Measurements from ENCODE around the gene DSE. TPM values are rescaled to one million over a fixed set of nuclear protein-coding genes. Genes with fewer than 3 reads are reported as not detected.

The DSE gene
- total RNA-seq, 3 donors from 2014 or later (not counting 1 experiment from before 2014, with no cell fraction given) = 7.4 to 9.6 (median 7.6) TPM

GRCh38 chr6:116482780-116483179 lies 112.0 kb downstream of the DSE start:
- WGBS (ENCODE audit: insufficient coverage) = 76% methylated on average over 1 of the region's 1 CpG
- Mint-ChIP-seq H3K4me1 (peaks cover 0 to 4% of the 10 kb centered on the region in 2 donors), H3K36me3 (no peaks in the 10 kb centered on the region), H3K27ac (no peak overlapping the region), H3K9me3 (no peaks in the 10 kb centered on the region), H3K4me3 (no peak overlapping the region), H3K27me3 (ENCODE audit: low read depth in 2 of 2) (peaks cover 0 to 5% of the 10 kb centered on the region in 2 donors)
- no peaks in the 10 kb centered on the region for H3K9me3 ChIP-seq (ENCODE audit: control insufficient read depth, insufficient read depth, low read length)
- no peaks in the 10 kb centered on the region for H3K27me3 ChIP-seq (ENCODE audit: control insufficient read depth, insufficient read depth, low read length)
- intact Hi-C loops (cut with micrococcal nuclease) = no loop called here
- ATAC-seq (no peak), DNase-seq (no peak)
- no peak overlapping the region for H3K4me3 ChIP-seq (ENCODE audit: low read length)
- no peak overlapping the region for H3K27ac ChIP-seq (ENCODE audit: low read length)
- H3K4me1 ChIP-seq (ENCODE audit: control insufficient read depth, insufficient read depth, low read length) = no peaks in the 10 kb centered on the region
- no peak for TF ChIP-seq CTCF (IDR thresholded peaks at IDR 0.05)
- H3K36me3 ChIP-seq (ENCODE audit: control insufficient read depth, insufficient read depth, low read length) = no peaks in the 10 kb centered on the region

- no peaks in the 10 kb centered on the region for H3K36me3 Mint-ChIP-seq
- no peak overlapping the region for H3K4me3 Mint-ChIP-seq
- Histone ChIP-seq H3K9me3 (ENCODE audit: control insufficient read depth, insufficient read depth, low read length) (no peaks in the 10 kb centered on the region), H3K4me3 (ENCODE audit: low read length) (no peak overlapping the region), H3K36me3 (ENCODE audit: control insufficient read depth, insufficient read depth, low read length) (no peaks in the 10 kb centered on the region), H3K27ac (ENCODE audit: low read length) (no peak overlapping the region), H3K27me3 (ENCODE audit: control insufficient read depth, insufficient read depth, low read length) (no peaks in the 10 kb centered on the region), H3K4me1 (ENCODE audit: control insufficient read depth, insufficient read depth, low read length) (no peaks in the 10 kb centered on the region)
- no peak overlapping the region for H3K27ac Mint-ChIP-seq
- ATAC-seq = no peak
- DNase-seq = no peak
- peaks cover 0 to 5% of the 10 kb centered on the region in 2 donors for H3K27me3 Mint-ChIP-seq (ENCODE audit: low read depth in 2 of 2)
- no peaks in the 10 kb centered on the region for H3K9me3 Mint-ChIP-seq
- TF ChIP-seq CTCF (IDR thresholded peaks at IDR 0.05) = no peak
- 94% methylated on average over 1 of the region's 2 CpGs for WGBS (ENCODE audit: insufficient coverage)
- peaks cover 0 to 2% of the 10 kb centered on the region in 2 donors for H3K4me1 Mint-ChIP-seq
- intact Hi-C loops (cut with micrococcal nuclease) = no loop called here
Measured at GRCh38 chr6:116483616-116484015, 112.9 kb downstream of the DSE start.

- Mint-ChIP-seq H3K9me3 (no peaks in the 10 kb centered on the region), H3K27ac (no peak overlapping the region), H3K36me3 (no peaks in the 10 kb centered on the region), H3K4me1 (no peaks in the 10 kb centered on the region), H3K4me3 (no peak overlapping the region), H3K27me3 (ENCODE audit: low read depth in 2 of 2) (peaks cover 5 to 6% of the 10 kb centered on the region in 2 donors)
- no peak for DNase-seq
- WGBS (ENCODE audit: insufficient coverage) = 85% methylated on average over 5 of the region's 5 CpGs
- no peak overlapping the region for H3K27ac ChIP-seq (ENCODE audit: low read length)
- H3K27me3 ChIP-seq (ENCODE audit: control insufficient read depth, insufficient read depth, low read length) = no peaks in the 10 kb centered on the region
- H3K4me3 ChIP-seq (ENCODE audit: low read length) = no peak overlapping the region
- no peaks in the 10 kb centered on the region for H3K9me3 ChIP-seq (ENCODE audit: control insufficient read depth, insufficient read depth, low read length)
- intact Hi-C loops (cut with micrococcal nuclease) = no loop called here
- no peak for ATAC-seq
- no peaks in the 10 kb centered on the region for H3K4me1 ChIP-seq (ENCODE audit: control insufficient read depth, insufficient read depth, low read length)
- no peaks in the 10 kb centered on the region for H3K36me3 ChIP-seq (ENCODE audit: control insufficient read depth, insufficient read depth, low read length)
- TF ChIP-seq CTCF (IDR thresholded peaks at IDR 0.05) = no peak
Measured at GRCh38 chr6:116485559-116486184, 114.9 kb downstream of the DSE start.
